ENCODE results near the gene GID8. TPM values are rescaled to one million over a fixed set of nuclear protein-coding genes. Genes with fewer than 3 reads are reported as not detected.

GID8 gene
- total and polyA plus RNA-seq, 2 of the 13 experiments (the other 11 are each of a cell fraction or from before 2014, with no cell fraction given): 39.6 to 59.8 TPM

- Histone ChIP-seq H2AFZ (ENCODE audit: low read length) (no peak overlapping the region), H3K9me3 (ENCODE audit: low read length) (no peaks in the 10 kb centered on the region), H3K4me1 (ENCODE audit: insufficient read depth, low read length) (peaks cover 26% of the 10 kb centered on the region), H3K27me3 (ENCODE audit: control insufficient read depth in 1 of 2, insufficient read depth in 2 of 2, low read length in 2 of 2) (no peaks in the 10 kb centered on the region), H3K36me3 (replicated peaks in 1 of 2; ENCODE audit: control insufficient read depth in 1 of 2, insufficient read depth in 2 of 2, low read length in 2 of 2) (peaks cover 42 to 92% of the 10 kb centered on the region in 2 experiments), H3K79me2 (ENCODE audit: insufficient read depth, low read length) (peaks cover 23% of the 10 kb centered on the region), H3K4me3 (replicated peaks in 1 of 3; ENCODE audit: insufficient read depth in 1 of 3, low read depth in 2 of 3, low read length in 3 of 3) (no peak overlapping the region), H3K27ac (ENCODE audit: extremely low read length, insufficient read depth, low read length) (no peak overlapping the region), H3K4me2 (ENCODE audit: low read depth, low read length) (no peak overlapping the region), H3K9ac (ENCODE audit: insufficient read depth, low read depth, low read length) (no peak overlapping the region), H4K20me1 (ENCODE audit: insufficient read depth, low read length) (peaks cover 6% of the 10 kb centered on the region; the same call in 1 of the 2 replicates)
- no peak for DNase-seq (ENCODE audit: low spot score)
- no peak; the same call in 2 of the 3 replicates for ATAC-seq
- CTCF ChIA-PET (ENCODE audit: low intra/inter-chr PET ratio, low total read pairs): no interaction called here
- intact Hi-C loops (cut with micrococcal nuclease; ENCODE audit: unreplicated experiment) (no loop called here), in situ Hi-C loops (cut with HindIII; ENCODE audit: extremely low pct_ligation_motif_present, low pct_unique_long_range_greater_than_20kb) (no loop called here)
- POLR2A ChIA-PET: interaction anchor here (2.1 to 3.6 kb wide), 2 partner anchors 8 to 9 kb away, joined by 4 to 20 read pairs; partner anchors contain the start of gene SLC17A9
- WGBS (ENCODE audit: low lambda C conversion rate): 97% methylated on average over 25 of the region's 25 CpGs
- no peak for FAIRE-seq
- no TSS peak for BruUV-seq (replicated peaks)
- TF ChIP-seq ATF2 (CRISPR knock-in tag; IDR thresholded peaks at IDR 0.05) (no peak), NRL (CRISPR knock-in tag; IDR thresholded peaks at IDR 0.05; ENCODE audit: borderline replicate concordance) (peak; percentile 75), ETV6 (CRISPR knock-in tag; conservative IDR thresholded peaks at IDR 0.05) (no peak), REXO4 (CRISPR knock-in tag; IDR thresholded peaks at IDR 0.05; ENCODE audit: borderline replicate concordance) (no peak), PITX1 (CRISPR knock-in tag; IDR thresholded peaks at IDR 0.05) (no peak), KLF6 (CRISPR knock-in tag; IDR thresholded peaks at IDR 0.05) (no peak), ZBTB38 (CRISPR knock-in tag; IDR thresholded peaks at IDR 0.05) (peak; percentile 94), ARID4A (CRISPR knock-in tag; IDR thresholded peaks at IDR 0.05; ENCODE audit: borderline replicate concordance) (peak; percentile 17; the same call in 1 of the 2 replicates), ZFP36L2 (CRISPR knock-in tag; IDR thresholded peaks at IDR 0.05) (no peak), HNRNPL (IDR thresholded peaks at IDR 0.05; ENCODE audit: low read depth, low read length) (no peak), HMG20A (CRISPR knock-in tag; IDR thresholded peaks at IDR 0.05; ENCODE audit: borderline replicate concordance) (no peak), PBX2 (CRISPR knock-in tag; IDR thresholded peaks at IDR 0.05) (no peak)
- TF ChIP-seq, protein P1, sequence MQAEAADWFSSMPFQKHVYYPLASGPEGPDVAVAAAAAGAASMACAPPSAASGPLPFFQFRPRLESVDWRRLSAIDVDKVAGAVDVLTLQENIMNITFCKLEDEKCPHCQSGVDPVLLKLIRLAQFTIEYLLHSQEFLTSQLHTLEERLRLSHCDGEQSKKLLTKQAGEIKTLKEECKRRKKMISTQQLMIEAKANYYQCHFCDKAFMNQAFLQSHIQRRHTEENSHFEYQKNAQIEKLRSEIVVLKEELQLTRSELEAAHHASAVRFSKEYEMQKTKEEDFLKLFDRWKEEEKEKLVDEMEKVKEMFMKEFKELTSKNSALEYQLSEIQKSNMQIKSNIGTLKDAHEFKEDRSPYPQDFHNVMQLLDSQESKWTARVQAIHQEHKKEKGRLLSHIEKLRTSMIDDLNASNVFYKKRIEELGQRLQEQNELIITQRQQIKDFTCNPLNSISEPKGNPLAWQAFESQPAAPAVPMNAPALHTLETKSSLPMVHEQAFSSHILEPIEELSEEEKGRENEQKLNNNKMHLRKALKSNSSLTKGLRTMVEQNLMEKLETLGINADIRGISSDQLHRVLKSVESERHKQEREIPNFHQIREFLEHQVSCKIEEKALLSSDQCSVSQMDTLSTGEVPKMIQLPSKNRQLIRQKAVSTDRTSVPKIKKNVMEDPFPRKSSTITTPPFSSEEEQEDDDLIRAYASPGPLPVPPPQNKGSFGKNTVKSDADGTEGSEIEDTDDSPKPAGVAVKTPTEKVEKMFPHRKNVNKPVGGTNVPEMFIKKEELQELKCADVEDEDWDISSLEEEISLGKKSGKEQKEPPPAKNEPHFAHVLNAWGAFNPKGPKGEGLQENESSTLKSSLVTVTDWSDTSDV (CRISPR knock-in tag; IDR thresholded peaks at IDR 0.05): 0 out of 2 replicates have a peak, but pooled peaks have one; percentile 25
- TF ChIP-seq, protein P2, sequence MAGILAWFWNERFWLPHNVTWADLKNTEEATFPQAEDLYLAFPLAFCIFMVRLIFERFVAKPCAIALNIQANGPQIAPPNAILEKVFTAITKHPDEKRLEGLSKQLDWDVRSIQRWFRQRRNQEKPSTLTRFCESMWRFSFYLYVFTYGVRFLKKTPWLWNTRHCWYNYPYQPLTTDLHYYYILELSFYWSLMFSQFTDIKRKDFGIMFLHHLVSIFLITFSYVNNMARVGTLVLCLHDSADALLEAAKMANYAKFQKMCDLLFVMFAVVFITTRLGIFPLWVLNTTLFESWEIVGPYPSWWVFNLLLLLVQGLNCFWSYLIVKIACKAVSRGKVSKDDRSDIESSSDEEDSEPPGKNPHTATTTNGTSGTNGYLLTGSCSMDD (CRISPR knock-in tag; IDR thresholded peaks at IDR 0.05): no peak
These were observed 7.9 kb downstream of the GID8 start for GRCh38 chr20:62945771-62946339.
